Head of caudate nucleus (tissue), 42 donors: ENCODE results near the gene SPRY2.
"Not testable (repeated sequence)": the region's sequence is repeated elsewhere in the genome, so short reads cannot be mapped to it uniquely, and the experiment has no call there.

ENCODE experiments used
- DNase-seq, 42 donors: peaks; one replicate each; pipeline versions ENCODE4 v3.0.0 to v3.0.0-alpha.2; 2020 to 2021; ENCODE audit warnings: mixed read lengths in 7 of 42
- intact Hi-C: fragments of 100-400 bp; cut with DNase I; formaldehyde crosslinking; loops from one replicate; pipeline ENCODE4 v1.15.0; 2022

SPRY2 gene

DNA sequence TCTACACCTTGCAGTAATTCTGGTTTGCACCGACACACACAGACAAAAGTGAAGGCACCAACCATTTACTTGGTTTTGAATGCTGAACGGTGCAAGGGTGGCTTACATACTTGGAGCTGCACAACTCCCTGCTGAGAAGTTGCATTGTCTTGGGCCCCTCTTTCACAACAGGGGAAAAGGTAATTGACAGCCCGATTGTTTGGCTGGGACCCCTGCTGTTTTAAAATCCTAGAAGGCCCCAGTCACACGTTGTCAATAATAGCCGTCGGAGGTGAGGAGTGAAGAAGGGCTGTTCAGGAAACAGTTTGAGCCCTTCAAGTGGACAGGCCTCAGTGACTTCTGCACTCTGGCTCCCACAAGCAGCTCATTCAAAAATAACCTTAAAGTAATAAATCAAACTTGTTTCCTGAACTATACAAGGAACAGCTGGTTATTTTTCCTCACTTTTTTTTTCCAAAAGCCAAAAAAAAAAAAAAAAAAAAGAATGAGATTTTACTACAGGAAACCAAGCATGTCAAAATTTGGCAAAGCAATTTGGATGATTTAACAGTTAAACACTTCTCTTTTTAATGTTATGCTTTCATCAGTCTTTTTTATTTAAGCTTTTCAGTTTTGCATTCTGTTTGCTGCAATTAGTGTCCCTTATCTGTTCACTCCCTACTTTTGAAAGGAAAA is 19.0 kb upstream of the SPRY2 start:
- DNase-seq: no peak
- intact Hi-C loops: loop anchor here (10.0 kb wide), 1 partner anchor 585 kb away; no protein-coding TSS in a partner anchor

DNA sequence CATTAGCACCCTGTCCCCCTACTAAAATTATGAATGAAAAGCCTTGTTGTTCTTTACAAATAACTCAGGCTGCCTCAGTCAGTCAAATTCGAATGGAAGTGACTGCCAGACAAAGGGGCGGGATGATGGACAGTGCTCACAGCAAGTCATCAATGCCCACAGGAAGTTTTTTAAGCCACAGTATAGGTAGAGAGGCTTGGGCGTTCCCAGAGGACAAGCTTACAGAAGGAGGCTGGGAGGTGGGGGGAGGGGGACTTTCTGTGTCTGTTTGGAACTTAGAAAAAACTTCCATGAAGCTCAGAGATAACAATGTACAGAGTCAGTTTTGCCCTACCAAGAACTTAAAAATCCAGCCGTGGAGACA is 18.5 kb upstream of the SPRY2 start:
- intact Hi-C loops: no loop called here
- no peak for DNase-seq

DNA sequence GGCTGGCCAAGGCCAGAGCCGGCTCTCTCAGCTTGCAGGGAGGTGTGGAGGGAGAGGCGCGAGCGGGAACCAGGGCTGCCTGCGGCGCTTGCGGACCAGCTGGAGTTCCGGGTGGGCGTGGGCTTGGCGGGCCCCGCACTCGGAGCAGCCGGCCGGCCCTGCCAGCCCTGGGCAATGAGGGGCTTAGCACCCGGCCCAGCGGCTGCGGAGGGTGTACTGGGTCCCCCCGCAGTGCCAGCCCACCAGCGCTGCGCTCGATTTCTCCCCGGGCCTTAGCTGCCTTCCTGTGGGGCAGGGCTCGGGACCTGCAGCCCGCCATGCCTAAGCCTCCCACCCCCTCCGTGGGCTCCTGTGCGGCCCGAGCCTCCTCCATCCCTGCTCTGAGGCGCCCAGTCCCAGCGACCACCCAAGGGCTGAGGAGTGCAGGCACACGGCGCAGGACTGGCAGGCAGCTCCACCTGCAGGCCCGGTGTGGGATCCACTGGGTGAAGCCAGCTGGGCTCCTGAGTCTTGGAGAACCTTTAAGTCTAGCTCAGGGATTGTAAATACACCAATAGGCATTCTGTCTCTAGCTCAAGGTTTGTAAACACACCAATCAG is 14.7 kb upstream of the SPRY2 start:
- intact Hi-C loops, DNase-seq: not testable (repeated sequence)

DNA sequence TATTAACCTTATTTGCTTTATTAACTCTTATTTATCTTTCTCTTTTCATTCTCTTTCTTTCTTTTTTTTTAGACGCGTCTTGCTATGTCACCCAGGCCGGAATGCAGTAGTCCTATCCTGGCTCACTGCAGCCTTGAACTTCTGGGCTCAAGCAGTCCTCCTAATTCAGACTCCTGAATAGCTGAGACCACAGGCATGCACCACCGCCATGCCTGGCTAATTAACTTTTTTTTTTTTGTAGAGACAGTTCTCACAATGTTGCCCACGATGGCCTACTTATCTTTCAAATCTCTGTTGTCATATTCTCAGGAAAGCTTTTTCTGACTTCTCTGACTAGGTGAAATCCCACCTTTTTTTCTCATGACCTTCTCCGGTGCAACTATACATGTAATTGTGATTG is 7.8 kb upstream of the SPRY2 start:
- DNase-seq: no peak
- intact Hi-C loops: loop anchor here (10.0 kb wide), 1 partner anchor 334 kb away; no protein-coding TSS in a partner anchor

DNA sequence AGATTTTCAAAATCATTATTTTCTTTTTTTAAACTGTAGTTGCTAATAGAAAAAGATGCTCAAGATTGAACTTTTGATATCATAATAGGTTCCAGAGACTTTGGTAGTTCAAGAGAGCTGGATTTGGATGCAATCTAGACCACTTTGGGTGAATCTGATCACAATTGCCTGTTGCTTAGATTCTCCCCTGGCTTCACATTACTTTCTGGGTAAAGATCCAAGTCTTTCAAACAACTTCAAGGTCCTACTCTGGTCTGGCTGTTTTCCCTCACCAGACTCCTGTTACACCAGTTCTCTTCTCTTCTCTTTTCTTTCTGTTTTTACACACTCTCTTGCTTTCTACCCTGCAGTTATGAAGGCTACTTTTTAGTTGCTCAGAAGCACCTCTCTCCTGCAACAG is 7.4 kb upstream of the SPRY2 start:
- intact Hi-C loops: loop anchor here (10.0 kb wide), 1 partner anchor 334 kb away; no protein-coding TSS in a partner anchor
- no peak for DNase-seq

DNA sequence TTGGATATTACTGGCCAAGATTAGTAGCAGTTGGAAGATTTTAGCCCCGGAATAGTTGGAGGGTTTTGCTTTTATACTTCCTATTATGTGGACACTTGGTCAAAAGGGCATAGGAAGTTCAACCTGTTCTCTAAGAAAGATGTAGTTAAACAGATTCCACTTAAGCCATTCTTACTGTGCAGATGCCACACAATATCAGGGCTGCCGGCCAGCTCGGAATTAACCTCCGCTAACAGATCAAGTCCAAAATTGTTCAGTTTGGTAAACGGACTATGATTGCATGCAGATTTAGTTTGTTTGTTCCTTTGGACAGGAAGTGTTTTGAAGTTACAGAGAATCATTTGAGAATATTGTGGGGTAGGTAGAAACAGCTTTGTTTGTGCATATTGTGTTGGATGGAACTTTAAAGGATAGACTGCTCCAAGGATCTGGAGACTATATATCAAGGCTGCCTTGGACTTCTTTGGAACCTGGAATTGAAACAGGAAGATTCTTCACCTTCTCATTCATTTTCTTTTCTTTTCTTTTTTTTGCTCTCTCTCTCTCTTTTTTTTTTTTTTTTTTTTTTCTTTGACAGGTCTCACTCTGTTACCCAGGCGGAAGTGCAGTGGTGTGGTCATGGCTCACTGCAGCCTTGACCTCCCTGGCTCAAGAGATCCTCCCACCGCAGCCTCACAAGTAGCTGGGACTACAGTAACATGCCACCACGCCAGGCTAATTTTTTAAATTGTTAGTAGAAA is 5.0 kb upstream of the SPRY2 start:
- intact Hi-C loops: loop anchor here (10.0 kb wide), 1 partner anchor 331 kb away; no protein-coding TSS in a partner anchor
- DNase-seq: no peak

DNA sequence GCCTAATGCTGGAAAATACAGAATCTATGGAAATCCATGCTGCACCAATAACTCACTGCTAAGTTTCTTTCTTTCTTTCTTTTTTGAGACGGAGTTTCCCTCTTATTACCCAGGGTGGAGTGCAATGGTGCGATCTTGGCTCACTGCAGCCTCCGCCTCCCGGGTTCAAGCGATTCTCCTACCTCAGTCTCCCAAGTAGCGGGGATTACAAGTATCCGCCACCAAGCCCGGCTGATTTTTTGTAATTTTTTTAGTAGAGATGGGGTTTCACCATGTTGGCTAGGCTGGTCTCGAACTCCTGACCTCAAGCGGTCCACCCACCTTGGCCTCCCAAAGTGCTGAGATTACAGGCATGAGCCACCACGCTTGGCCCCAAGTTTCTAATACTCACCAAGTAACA is 3.1 kb upstream of the SPRY2 start:
- not testable (repeated sequence) for DNase-seq
- intact Hi-C loops: loop anchor here (5.0 to 10.0 kb wide), 3 partner anchors 212 to 407 kb away; no protein-coding TSS in a partner anchor

DNA sequence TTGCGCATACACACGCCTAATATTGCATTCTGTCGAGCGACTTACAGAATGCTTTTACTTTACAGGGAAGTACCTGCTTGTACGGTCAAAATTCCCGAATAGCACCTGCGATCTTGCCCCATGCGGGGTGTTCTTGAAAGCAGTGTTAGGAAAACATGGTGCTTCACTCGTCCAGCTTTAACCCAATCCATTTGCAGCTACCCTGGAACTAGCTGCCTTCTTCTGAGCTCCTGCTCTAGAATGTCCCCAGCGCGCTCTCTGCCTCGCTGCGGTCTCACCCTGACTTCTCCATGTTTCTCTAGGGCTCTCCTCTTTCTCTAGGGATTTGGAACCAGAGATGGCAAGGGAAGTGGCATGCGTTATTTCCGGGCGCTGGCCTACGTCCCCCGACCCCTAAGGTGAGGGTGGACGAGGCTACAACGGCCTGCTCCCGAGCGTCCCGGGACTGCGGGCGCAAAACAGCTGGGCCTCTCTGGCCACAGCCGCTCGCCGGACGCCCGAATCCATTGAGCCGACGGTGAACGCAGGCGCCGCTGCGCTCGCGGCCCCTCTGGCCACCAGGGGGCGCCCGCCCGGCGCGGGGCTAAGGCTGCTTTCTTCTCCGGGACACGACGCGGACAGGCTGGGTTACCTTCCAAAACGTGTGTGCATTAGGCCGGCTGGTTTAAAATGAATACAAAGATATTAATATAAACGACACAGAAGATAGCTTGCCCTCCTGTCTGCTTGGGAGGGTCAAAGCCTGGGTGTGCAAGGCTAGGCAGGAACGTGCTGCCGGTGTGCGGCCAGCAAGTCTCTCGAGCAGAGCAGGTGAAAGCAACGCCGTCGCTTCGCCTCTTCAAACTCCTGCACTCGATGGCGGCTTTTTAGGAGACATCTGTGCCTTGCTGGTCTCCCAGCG is 1.8 kb upstream of the SPRY2 start:
- intact Hi-C loops: loop anchor here (5.0 to 10.0 kb wide), 3 partner anchors 210 to 405 kb away; no protein-coding TSS in a partner anchor
- peak; percentile 66 to 95 (median 88) for DNase-seq

DNA sequence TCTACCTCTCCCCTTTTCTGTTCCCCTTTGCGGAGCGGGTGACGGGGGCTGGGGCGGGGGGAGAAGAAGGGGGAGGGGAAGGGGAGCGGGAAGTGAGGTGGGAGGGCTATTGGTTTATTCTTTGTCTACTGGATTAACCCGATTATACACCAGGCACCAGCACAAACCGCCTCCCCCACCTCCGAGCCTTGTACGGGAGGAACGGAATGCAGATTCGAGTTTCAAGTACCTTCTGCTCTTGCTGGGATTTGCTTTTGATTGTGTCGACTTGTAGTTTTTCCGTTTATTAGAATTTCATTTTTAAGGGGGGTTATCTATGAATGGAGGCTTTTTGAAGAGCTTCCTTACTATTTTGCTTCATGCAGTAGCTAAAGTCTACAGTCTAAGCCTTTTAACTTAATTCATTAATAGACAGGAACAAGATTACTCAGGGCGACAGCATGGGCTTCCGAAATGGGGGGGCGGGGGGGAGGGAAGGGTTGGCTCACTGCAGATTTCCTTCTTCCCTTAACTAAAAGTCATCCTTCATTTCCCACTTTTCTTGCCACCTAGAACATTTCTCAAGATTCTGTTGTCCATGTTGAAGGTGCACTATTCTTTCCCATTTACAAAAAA is 937 bp upstream of the SPRY2 start:
- peak in 39 of 42 donors; percentile 15 to 76 (median 47) for DNase-seq
- intact Hi-C loops: loop anchor here (5.0 to 10.0 kb wide), 3 partner anchors 210 to 405 kb away; no protein-coding TSS in a partner anchor

DNA sequence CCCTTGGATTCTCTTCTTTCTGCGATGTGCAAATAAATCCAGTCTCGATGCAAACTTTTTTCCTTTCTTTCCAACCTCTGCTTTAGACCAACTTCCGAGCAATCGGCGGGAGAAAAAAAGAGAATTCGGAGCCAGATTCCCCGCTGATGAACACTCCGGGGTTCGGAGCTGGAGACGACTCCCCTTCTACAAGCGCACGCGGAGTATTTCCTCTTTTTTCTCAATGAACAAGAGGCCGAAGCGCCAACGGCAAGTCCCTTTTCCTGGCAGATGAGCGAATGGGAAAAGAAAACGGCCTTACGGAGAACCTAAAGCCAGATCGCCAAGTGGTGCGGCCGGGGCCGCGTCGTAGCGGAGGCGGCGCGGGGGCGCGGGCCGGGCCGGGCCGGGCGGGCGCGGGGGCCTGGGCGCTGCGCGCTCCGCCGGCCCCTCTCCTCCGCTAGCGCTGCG is 250 bp downstream of the SPRY2 start:
- intact Hi-C loops: loop anchor here (5.0 to 10.0 kb wide), 3 partner anchors 208 to 403 kb away; no protein-coding TSS in a partner anchor
- DNase-seq: peak in 30 of 42 donors; percentile 16 to 79 (median 54)

DNA sequence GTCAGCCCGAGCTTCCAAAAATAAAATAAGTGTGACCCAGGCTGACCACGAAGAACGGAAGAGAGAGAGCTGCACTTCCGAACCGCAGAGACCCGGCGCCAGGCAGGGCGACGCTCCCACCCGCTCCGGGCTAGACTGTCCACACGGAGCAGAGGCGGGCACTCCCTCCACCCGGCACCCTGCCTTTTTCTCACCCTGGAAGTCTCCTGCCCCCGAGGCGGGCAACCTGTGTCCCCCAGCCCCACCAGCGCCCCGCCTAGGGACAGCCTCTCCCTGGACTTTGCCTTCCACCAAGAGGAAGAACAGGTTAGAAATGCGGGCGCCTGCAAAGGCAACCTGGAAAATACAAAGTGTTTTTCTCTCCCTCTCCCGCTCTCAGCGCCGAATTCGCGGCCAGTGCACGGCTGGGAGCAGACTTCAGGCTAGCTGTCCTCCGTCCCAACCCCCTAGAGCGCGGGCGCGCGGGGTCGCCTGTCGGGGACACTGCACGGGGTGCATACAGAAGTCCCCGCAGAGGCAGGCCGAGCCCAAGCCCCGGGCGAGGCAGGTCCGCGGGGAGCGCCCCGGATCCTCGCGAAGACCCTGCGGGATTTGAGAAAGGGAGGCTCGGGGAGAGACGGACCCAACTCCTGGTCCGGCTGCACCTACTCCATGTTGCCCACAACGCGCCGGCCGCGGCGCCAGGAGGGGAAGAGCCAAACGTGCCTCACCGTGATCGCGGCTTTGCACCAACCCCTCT is 845 bp downstream of the SPRY2 start:
- peak in 41 of 42 donors; percentile 10 to 77 (median 52) for DNase-seq
- intact Hi-C loops: loop anchor here (5.0 to 10.0 kb wide), 3 partner anchors 208 to 403 kb away; no protein-coding TSS in a partner anchor

DNA sequence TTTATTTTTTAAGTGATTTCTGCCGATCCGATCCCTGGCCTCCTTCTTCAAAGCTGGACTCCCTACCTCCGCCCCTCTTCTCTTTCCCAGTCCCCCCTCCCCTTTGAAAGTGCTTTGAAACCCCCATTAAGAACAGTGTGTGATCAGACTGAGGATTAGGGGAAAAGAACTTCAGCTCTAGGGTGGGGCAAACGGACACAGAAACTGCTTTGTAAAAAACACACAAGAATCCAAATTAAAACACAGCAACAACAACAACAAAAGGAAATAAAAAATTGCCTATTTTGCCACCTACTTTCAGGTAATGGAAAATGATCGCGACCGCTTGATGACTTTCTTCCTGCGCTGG is 1.4 kb downstream of the SPRY2 start:
- peak in 3 of 42 donors; percentile 8 to 22 (median 11) for DNase-seq
- intact Hi-C loops: no loop called here

DNA sequence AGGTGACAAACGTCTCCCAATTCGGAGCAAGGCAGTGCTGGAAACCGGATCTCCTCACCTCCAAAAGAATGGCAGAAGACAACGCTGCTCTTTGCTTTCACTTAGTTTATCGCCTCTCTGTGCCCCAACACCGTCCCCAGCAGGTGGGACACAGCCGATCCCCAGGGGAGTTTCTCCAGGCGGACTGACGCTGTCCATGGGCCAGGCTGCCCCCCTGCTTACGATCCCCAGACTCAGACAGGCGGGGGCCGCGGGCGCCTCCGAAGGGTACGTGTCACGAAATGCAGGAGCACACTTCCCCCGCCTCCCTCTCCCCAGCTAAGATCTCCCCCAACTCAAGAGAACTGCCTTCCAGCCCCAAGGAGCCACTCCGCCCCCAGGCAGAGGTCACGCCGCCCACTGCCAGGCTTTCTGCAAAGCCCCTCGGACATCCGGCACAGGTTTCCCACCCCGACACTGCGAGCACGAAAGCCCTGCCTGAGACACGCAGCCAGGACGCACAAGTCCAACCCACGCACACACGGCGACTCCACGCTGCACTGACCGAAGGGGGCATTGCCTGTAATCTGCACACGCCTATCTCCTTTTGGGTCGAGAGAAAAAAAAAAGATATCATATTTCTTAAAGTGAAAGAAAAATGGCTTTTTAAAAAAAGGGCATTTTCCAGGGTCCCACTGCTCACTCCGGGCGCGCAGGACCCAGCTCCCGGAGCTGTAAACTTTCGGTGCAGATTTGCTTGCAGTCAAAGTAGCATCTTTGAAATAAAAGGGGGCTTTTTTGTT is 2.0 kb downstream of the SPRY2 start:
- intact Hi-C loops: no loop called here
- peak; percentile 54 to 89 (median 72) for DNase-seq

DNA sequence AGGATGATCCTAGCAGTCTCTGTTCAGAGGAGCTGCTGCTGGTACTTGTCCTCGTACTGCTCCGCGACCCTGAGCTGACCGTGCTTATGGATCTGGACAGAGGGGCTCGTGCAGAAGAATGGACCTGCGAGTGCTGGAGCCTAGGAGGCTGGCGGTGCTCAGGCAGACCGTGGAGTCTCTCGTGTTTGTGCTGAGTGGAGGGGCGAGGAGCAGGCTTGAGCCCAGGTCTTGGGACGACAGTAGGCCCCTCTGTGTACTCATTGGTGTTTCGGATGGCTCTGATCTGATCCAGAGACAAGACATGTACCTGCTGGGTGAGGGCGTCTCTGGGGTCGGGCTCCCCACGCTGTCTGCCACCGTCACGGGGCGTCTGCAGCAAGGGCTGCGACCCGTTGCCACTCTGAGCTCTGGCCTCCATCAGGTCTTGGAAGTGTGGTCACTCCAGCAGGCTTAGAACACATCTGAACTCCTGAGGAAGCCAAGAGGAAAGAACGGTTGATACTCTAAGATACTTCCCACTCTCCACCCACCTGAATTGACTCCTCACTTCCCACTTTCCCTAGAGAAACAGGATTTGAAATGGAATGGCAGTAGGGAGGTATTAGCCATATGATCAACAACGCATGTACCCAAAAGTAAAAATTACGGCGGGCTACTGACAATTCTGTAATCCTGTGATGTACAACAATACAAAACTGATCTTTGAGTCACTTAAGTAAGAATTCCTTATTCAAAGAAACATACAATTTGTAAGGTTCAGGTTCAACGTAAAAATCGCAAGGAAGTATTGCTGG is 3.4 kb downstream of the SPRY2 start:
- peak in 33 of 42 donors; percentile 7 to 65 (median 27) for DNase-seq
- intact Hi-C loops: no loop called here

DNA sequence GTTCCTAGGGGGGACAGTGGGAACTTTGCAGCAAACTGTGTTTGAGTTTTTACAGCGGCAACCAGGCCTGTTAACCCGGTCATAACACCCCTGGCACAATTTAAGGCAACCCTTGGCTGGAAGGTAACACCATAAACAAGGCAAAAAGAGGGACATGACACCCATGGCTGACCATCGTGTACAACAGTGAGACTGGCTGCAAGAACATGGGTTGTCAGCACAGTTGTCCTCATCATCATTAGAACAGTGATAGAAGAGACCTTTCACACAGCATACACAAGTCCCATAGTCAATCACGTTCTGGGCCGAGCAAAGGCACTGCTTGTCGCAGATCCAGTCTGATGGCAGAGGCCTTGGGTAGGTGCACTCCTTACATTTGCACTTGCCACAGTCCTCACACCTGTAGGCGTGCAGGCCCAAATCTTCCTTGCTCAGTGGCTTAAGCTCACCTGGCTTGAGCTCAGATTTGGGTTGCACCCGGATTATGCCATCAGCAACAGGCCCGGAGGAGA is 4.1 kb downstream of the SPRY2 start:
- DNase-seq: peak in 27 of 42 donors; percentile 9 to 57 (median 23)
- intact Hi-C loops: no loop called here

DNA sequence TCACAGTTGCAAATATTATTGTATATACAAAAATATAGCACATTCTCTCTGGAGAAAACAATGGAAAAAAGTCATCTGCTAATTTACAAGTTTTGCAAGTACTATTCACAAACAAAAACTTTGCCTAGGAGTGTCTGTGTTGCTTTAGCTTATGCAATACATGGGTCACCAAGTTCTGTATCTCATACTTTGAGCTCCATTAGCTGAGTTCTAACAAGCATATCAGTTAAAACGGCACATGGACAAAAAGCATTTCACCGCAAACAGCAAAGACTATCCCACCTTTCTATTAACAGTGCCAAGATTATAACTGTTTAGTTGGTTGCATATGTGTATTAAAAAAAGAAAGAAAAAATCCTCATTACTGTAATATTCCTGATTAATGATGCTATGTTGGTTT is 4.6 kb downstream of the SPRY2 start:
- intact Hi-C loops: no loop called here
- no peak for DNase-seq
